SH-SY5Y (cell line): ENCODE data around the gene MOK.

Experiments
- GATA2 ChIP-seq: IDR thresholded peaks from 2 replicates; pipeline ENCODE4 v1.6.1; 2011; ENCODE audit warnings: mild to moderate bottlenecking, low read depth, low read length
- GATA3 ChIP-seq: IDR thresholded peaks from 2 replicates; pipeline ENCODE4 v1.6.1; 2011; ENCODE audit warnings: low read depth, mild to moderate bottlenecking, low read length, moderate library complexity

MOK gene

GRCh38 chr14:102278631-102278935, 26.4 kb downstream of the MOK start:
- TF ChIP-seq GATA2 (no peak), GATA3 (no peak)

- TF ChIP-seq GATA2 (no peak), GATA3 (no peak)
These were observed 26.9 kb downstream of the MOK start for GRCh38 chr14:102277874-102278630.

GRCh38 chr14:102275866-102276265, 29.1 kb downstream of the MOK start:
- TF ChIP-seq GATA2 = no peak
- no peak for TF ChIP-seq GATA3

GRCh38 chr14:102272392-102272791, 32.6 kb downstream of the MOK start:
- TF ChIP-seq GATA3 = no peak
- TF ChIP-seq GATA2 = no peak

- no peak for TF ChIP-seq GATA2
- no peak for TF ChIP-seq GATA3
These were observed 40.2 kb downstream of the MOK start for GRCh38 chr14:102264775-102265174.

- no peak for TF ChIP-seq GATA2
- no peak for TF ChIP-seq GATA3
These were observed 40.6 kb downstream of the MOK start for GRCh38 chr14:102264355-102264754.

- TF ChIP-seq GATA3 (no peak), GATA2 (no peak)
These were observed 42.0 kb downstream of the MOK start for GRCh38 chr14:102262929-102263462.

- TF ChIP-seq GATA3 (no peak), GATA2 (no peak)
These were observed 46.8 kb downstream of the MOK start for GRCh38 chr14:102258136-102258535.

- TF ChIP-seq GATA2 (no peak), GATA3 (no peak)
These were observed 48.2 kb downstream of the MOK start for GRCh38 chr14:102256716-102257115.

- TF ChIP-seq GATA2 (no peak), GATA3 (no peak)
These were observed 49.4 kb downstream of the MOK start for GRCh38 chr14:102255401-102256190.

GRCh38 chr14:102252834-102253801, 51.8 kb downstream of the MOK start:
- no peak for TF ChIP-seq GATA3
- no peak for TF ChIP-seq GATA2

GRCh38 chr14:102251161-102251560, 53.8 kb downstream of the MOK start:
- TF ChIP-seq GATA3 = no peak
- no peak for TF ChIP-seq GATA2

- TF ChIP-seq GATA3 (no peak), GATA2 (no peak)
These were observed 54.3 kb downstream of the MOK start for GRCh38 chr14:102250636-102251035.

- TF ChIP-seq GATA2 = no peak
- no peak for TF ChIP-seq GATA3
These were observed 55.0 kb downstream of the MOK start for GRCh38 chr14:102249981-102250380.
